GM18861 (cell line): Measurements from ENCODE around the gene NEK9.
"Not testable (repeated sequence)": the region's sequence is repeated elsewhere in the genome, so short reads cannot be mapped to it uniquely, and the experiment has no call there.

Experiments
- ATAC-seq: cut with Tn5 transposase; IDR thresholded peaks from one replicate; pipeline ENCODE4 v1.9.1; 2021; ENCODE audit not compliant: unreplicated experiment

Gene NEK9

GRCh38 chr14:75068294-75069120, 58.3 kb downstream of the NEK9 start:
- ATAC-seq = no peak

GRCh38 chr14:75067765-75068164, 59.1 kb downstream of the NEK9 start:
- ATAC-seq = not testable (repeated sequence)

GRCh38 chr14:75067212-75067611, 59.6 kb downstream of the NEK9 start:
- ATAC-seq = no peak

GRCh38 chr14:75066691-75067090, 60.2 kb downstream of the NEK9 start:
- ATAC-seq = no peak

DNA sequence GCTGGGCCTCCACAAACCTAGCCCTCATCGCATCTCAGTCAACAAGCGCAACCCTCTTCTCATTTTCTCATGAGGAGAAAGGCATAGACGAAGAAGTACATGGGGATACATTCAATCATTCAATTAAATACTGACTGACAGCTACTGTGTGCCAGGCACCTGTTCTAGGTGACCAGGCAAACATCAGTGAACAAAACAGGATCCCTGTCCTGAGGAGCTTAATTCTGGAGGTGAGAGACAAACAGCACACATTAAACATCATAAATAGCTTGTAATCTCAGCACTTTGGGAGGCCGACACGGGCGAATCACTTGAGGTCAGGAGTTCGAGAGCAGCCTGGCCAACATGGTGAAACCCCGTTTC, 62.7 kb downstream of the NEK9 start:
- no peak for ATAC-seq

GRCh38 chr14:75063491-75064204, 63.2 kb downstream of the NEK9 start, which contains the start of gene ACYP1:
Gene ACYP1, minus strand, starts transcription at chr14:75064024. Its CDS starts 471 bp downstream, at chr14:75063553.
- peak; percentile 89 for ATAC-seq

DNA sequence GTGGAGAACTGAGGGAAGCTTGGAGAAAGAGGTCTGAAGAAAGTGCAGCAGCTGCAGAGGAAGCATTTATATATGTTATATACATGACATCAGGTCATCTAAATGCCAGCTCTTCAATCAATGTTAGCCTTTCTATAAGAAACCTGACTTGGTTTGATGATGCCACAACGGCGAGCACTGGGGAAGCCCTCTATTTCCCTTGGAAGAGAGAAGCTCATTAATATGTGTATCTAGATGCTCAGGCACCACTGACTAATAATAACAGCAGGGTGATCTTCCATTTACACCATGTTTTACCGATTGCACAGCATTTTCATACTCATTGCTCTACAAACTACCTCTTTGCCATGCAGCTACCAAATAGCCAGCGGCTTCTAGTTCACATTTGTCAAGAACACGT, 63.8 kb downstream of the NEK9 start:
- no peak for ATAC-seq

GRCh38 chr14:75060420-75060819, 66.4 kb downstream of the NEK9 start:
- ATAC-seq = no peak

DNA sequence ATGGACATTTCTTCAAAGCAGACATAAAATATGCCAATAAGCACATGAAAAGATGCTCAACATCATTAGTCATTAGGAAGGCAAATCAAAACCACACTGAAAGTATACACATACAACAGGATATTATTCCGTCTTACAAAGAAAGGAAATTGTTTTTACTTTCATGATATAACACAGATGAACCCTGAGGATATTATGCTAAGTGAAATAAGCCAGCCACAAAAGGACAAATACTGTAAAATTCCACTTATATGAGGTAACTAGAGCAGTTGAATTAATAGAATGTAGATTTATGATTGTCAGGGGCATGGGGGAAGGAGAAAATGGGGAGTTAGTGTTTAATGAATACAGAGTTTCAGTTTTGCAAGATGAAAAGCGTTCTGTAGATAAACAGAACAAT, 67.2 kb downstream of the NEK9 start:
- no peak for ATAC-seq

DNA sequence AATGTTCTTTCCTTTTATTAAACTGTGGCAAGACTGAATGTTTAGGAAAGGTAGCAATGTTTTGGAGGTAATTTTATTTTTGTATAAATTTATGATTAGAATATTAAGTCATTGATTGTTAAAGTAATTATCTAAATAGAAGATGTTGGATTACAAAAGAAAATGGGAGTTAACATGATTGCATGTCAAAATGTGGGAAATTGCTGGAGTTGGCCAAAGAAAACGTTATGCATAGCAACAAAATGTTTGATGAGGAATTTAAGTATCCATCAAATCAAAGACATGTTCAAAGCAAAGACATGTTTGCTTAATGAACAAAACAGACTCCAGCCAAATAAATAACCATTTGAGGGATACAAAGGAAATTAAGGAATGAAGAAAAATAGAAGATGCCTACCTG, 72.4 kb downstream of the NEK9 start:
- no peak for ATAC-seq

DNA sequence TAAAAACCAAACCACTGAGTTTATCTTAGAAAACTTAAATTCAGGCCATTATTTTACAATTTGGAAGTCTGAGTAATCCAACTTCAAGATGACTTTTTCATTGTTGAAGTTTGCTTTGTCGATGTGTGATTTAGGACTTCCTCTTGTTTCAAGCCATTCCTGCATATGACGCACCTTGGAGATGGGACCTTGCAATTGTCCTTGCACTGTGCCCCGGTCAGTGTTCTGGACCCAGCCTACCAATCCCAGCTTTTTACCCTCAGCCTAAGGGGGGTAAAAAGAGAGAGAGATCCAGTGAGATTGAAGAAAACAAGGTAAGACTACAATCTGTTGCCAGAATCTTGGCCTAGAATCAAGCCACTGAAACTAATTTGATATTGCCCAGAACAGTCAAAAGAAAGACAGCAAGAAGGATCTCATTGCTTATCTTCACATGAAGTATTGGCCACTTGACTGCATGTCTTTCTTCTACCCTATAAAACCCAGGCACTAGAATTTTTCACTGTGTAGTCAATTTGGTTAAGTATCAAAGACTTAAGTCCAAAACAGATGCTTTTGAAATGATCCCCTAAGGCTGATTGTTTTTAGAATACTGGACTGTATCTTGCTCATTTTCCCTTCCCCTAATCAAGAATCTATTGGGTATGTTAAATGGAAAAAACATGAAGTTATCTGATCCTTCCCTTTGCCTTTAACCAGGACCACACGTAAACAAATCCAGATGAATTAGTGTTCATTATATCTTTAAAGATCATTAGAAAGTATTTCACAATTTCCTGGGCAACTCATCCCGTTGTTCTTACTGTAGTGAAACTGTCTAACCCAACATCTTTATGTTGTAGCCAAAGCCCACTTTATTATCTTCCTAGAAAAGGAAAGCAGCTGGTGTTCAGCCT, 73.2 kb downstream of the NEK9 start:
- no peak for ATAC-seq

DNA sequence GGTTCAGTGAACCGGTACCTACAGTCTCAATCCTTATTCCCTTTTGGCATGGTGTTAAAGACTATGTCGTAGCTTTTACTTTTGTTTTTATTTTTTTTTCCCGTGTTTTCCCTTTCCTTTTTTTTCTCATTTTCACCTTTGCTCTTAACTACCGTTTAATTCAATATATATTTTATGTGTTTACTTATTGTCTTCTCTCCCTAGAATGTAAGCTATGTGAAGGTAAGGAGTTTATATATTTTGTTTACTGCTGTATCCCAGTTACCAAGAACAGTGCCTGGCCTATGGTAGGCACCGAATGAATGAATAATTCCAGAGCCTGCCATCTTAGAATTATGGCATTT, 75.3 kb downstream of the NEK9 start:
- ATAC-seq = no peak

- peak; percentile 53 for ATAC-seq
These were observed 75.8 kb downstream of the NEK9 start, which contains the start of gene MLH3 for GRCh38 chr14:75050852-75051555. Gene MLH3, minus strand, starts transcription at chr14:75051467. Its CDS starts 1,812 bp downstream, at chr14:75049655.

GRCh38 chr14:75049731-75050201, 77.1 kb downstream of the NEK9 start:
- no peak for ATAC-seq

DNA sequence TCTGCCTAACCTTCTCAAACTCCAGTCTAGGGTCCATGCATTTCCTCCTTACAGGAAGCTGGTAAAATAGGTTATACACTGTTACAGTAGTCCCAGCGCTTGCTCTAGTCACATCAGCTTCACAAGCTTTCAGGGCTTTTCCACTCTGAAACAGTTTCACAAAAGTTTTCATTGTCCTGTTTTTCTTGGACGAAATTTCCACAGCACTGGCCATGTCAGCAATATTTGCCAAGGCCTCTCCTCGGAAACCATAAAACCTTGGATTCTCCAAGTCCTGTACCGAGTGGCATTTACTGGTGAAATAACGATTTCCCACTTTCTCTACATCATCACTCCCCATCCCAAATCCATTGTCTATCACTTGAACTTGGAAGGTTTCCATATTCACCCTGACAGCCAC, 77.7 kb downstream of the NEK9 start:
- ATAC-seq = no peak

- ATAC-seq = no peak
These were observed 78.7 kb downstream of the NEK9 start for GRCh38 chr14:75048101-75048500.

DNA sequence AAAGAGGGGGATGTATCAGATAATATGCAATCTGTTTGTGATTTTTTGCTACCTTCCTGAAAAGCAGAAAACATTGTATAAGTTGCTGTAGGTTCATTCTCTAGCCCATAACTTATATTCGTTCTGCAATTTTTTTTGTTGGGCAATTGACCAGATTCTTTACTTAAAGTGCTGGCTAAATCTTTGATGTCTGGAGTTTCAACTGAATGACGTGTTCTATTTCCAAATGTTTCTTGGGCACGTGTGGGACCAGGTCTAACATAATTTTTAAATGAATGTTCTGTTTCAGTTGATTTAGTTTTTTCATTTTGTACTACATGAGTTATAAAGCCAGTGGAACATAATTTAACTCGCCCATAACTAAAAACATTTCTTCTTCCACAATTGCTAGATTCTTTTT, 79.3 kb downstream of the NEK9 start:
- no peak for ATAC-seq

GRCh38 chr14:75046899-75047298, 79.9 kb downstream of the NEK9 start:
- no peak for ATAC-seq

GRCh38 chr14:75046275-75046674, 80.6 kb downstream of the NEK9 start:
- ATAC-seq = no peak

DNA sequence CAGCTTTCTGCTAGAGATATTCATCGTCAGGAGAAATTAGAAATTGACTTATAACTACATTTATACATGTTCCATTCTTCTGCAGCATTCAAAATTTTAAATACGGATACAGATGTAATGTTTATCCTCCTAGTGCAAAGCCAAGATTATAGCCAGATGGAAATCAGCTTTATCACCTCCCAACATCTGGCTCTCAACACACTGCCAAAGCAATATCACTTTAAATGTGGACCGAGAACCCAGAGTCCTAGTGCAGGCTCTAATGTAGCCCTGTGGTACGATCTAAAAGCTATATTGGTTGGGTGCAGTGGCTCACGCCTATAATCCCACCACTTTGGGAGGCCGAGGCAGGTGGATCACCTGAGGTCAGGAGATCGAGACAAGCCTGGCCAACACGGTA, 82.1 kb downstream of the NEK9 start:
- ATAC-seq = no peak

GRCh38 chr14:75044322-75044721, 82.5 kb downstream of the NEK9 start:
- no peak for ATAC-seq
